H1 (cell line): Measurements from ENCODE around the gene TRAF4. TPM values are rescaled to one million over a fixed set of nuclear protein-coding genes. Genes with fewer than 3 reads are reported as not detected.

Experiments used
- CTCF ChIA-PET: fragments of 300-600 bp; sonication (Branson Sonifier 250); formaldehyde crosslinking; loops from one replicate; lab custom pipeline; 2021; ENCODE audit not compliant: partially characterized antibody; lab: Charles Lee
- POLR2A ChIA-PET: fragments of 300-600 bp; sonication (Branson Sonifier 250); formaldehyde crosslinking; loops from one replicate; lab custom pipeline; 2021; ENCODE audit warnings: inconsistent platforms; ENCODE audit not compliant: partially characterized antibody; lab: Charles Lee
- DNase-seq, 2 experiments: peaks; one replicate each; pipeline versions ENCODE4 v3.0.0 to v3.0.0-alpha.2; 2010 to 2022; ENCODE audit warnings: low spot score in 2 of 2, low read depth in 1 of 2, mixed read lengths in 1 of 2
- FAIRE-seq: peaks from 2 replicates; lab custom pipeline; 2011; peaks lifted over from hg19 to GRCh38; lab: Jason Lieb, UNC
- H2AFZ ChIP-seq: 2 replicates; pipeline ENCODE4 v1.8.1; 2012; ENCODE audit warnings: low read length, inconsistent platforms
- H2AK5ac ChIP-seq: 2 replicates; pipeline ENCODE4 v1.6.1; 2013; ENCODE audit warnings: low read depth, low read length
- H2BK120ac ChIP-seq: replicated peaks from 2 replicates; pipeline ENCODE3; 2013; ENCODE audit warnings: low read depth, low read length, inconsistent platforms
- H2BK12ac ChIP-seq: 2 replicates; pipeline ENCODE4 v1.6.1; 2013; ENCODE audit warnings: low read depth, low read length
- H2BK15ac ChIP-seq: 2 replicates; pipeline ENCODE4 v1.6.1; 2013; ENCODE audit warnings: low read length
- H2BK20ac ChIP-seq: 2 replicates; pipeline ENCODE4 v1.6.1; 2013; ENCODE audit warnings: low read length
- H2BK5ac ChIP-seq: 2 replicates; pipeline ENCODE4 v1.6.1; 2013; ENCODE audit warnings: low read depth, low read length
- H3K14ac ChIP-seq: 2 replicates; pipeline ENCODE4 v1.6.1; 2013; ENCODE audit warnings: inconsistent platforms; ENCODE audit not compliant: insufficient read length
- H3K18ac ChIP-seq: 2 replicates; pipeline ENCODE4 v1.6.1; 2013; ENCODE audit warnings: low read length; ENCODE audit errors: extremely low read depth
- H3K23ac ChIP-seq: 2 replicates; pipeline ENCODE4 v1.6.1; 2013; ENCODE audit warnings: inconsistent platforms; ENCODE audit not compliant: insufficient read length
- H3K23me2 ChIP-seq: 2 replicates; pipeline ENCODE4 v1.6.1; 2013; ENCODE audit warnings: low read depth, low read length
- H3K27ac ChIP-seq: 2 replicates; pipeline ENCODE4 v1.6.1; 2011; ENCODE audit warnings: low read depth, low read length, inconsistent platforms
- H3K27me3 ChIP-seq, 4 experiments: replicated peaks in 1 of 4; 1 replicate in 1 of 4; 2 replicates in 3 of 4; pipeline versions ENCODE4 v1.6.1 to v1.8.1; 2011 to 2013; ENCODE audit warnings: low read length in 3 of 4, mild to moderate bottlenecking in 3 of 4, inconsistent platforms in 2 of 4, mixed read lengths in 2 of 4, moderate library complexity in 1 of 4; ENCODE audit not compliant: control insufficient read depth in 3 of 4, insufficient read depth in 3 of 4; ENCODE audit errors: extremely low read depth in 1 of 4
- H3K36me3 ChIP-seq, 4 experiments: 2 replicates each; pipeline versions ENCODE4 v1.6.1 to v1.8.1; 2011 to 2013; ENCODE audit warnings: mild to moderate bottlenecking in 4 of 4, low read length in 3 of 4, moderate library complexity in 2 of 4, control low read depth in 1 of 4, inconsistent platforms in 1 of 4; ENCODE audit not compliant: insufficient read depth in 4 of 4, control insufficient read depth in 2 of 4
- H3K4ac ChIP-seq: replicated peaks from 2 replicates; pipeline ENCODE3; 2013; ENCODE audit warnings: low read length, low read depth, mixed read lengths, inconsistent platforms; ENCODE audit not compliant: insufficient read length
- H3K4me1 ChIP-seq, 4 experiments: replicated peaks in 1 of 4; 1 replicate in 1 of 4; 2 replicates in 3 of 4; pipeline versions ENCODE4 v1.6.1 to v1.8.1; 2011 to 2013; ENCODE audit warnings: low read length in 3 of 4, inconsistent platforms in 2 of 4, mixed read lengths in 1 of 4; ENCODE audit not compliant: insufficient read depth in 4 of 4, control insufficient read depth in 3 of 4
- H3K4me2 ChIP-seq, 2 experiments: 2 replicates each; pipeline versions ENCODE4 v1.6.1 to v1.8.1; 2011 to 2013; ENCODE audit warnings: low read depth in 2 of 2, low read length in 2 of 2, control low read depth in 1 of 2, inconsistent platforms in 1 of 2, mild to moderate bottlenecking in 1 of 2; ENCODE audit not compliant: insufficient read depth in 1 of 2
- H3K4me3 ChIP-seq, 4 experiments: fragments of 200-600, 300-600 bp in 1 of 4; sonication (generic), shearing (Covaris generic), sonication (Bioruptor Twin) in 1 of 4; 2 replicates each; pipeline versions ENCODE4 v1.5.1 to v1.8.1; 2011 to 2016; ENCODE audit warnings: low read length in 4 of 4, low read depth in 3 of 4, control low read depth in 2 of 4, inconsistent platforms in 2 of 4, mild to moderate bottlenecking in 2 of 4, mixed read lengths in 1 of 4, moderate library complexity in 1 of 4; ENCODE audit not compliant: insufficient read depth in 2 of 4; ENCODE audit errors: extremely low read depth in 1 of 4
- H3K56ac ChIP-seq: replicated peaks from 2 replicates; pipeline ENCODE3; 2013; ENCODE audit warnings: low read depth, mild to moderate bottlenecking, mixed read lengths, low read length, inconsistent platforms; ENCODE audit not compliant: insufficient read length
- H3K79me1 ChIP-seq: 2 replicates; pipeline ENCODE4 v1.6.1; 2013; ENCODE audit warnings: low read depth, low read length, control low read depth
- H3K79me2 ChIP-seq, 2 experiments: 2 replicates each; pipeline versions ENCODE4 v1.6.1 to v1.8.1; 2012 to 2013; ENCODE audit warnings: low read length in 2 of 2, mild to moderate bottlenecking in 2 of 2, inconsistent platforms in 1 of 2; ENCODE audit not compliant: insufficient read depth in 2 of 2, control insufficient read depth in 1 of 2
- H3K9ac ChIP-seq, 4 experiments: replicated peaks in 1 of 4; 1 replicate in 1 of 4; 2 replicates in 3 of 4; pipeline versions ENCODE4 v1.6.1 to v1.8.1; 2011 to 2013; ENCODE audit warnings: low read depth in 3 of 4, low read length in 3 of 4, control low read depth in 2 of 4, mild to moderate bottlenecking in 2 of 4, moderate library complexity in 2 of 4, inconsistent platforms in 1 of 4; ENCODE audit errors: extremely low read depth in 1 of 4
- H3K9me3 ChIP-seq, 2 experiments: 2 replicates each; pipeline versions ENCODE4 v1.6.1 to v1.8.1; 2012 to 2013; ENCODE audit warnings: mild to moderate bottlenecking in 2 of 2, moderate library complexity in 2 of 2, control low read depth in 1 of 2, inconsistent platforms in 1 of 2, low read depth in 1 of 2, low read length in 1 of 2, mixed read lengths in 1 of 2; ENCODE audit not compliant: insufficient read depth in 2 of 2
- H4K20me1 ChIP-seq, 2 experiments: replicated peaks in 1 of 2; 2 replicates each; pipeline versions ENCODE3 to v1.8.1; 2011 to 2013; ENCODE audit warnings: inconsistent platforms in 2 of 2, low read length in 2 of 2, mild to moderate bottlenecking in 1 of 2; ENCODE audit not compliant: insufficient read depth in 2 of 2, control insufficient read depth in 1 of 2
- H4K5ac ChIP-seq: 2 replicates; pipeline ENCODE4 v1.6.1; 2013; ENCODE audit warnings: low read length, low read depth, mixed read lengths, inconsistent platforms; ENCODE audit not compliant: insufficient read length
- H4K8ac ChIP-seq: 2 replicates; pipeline ENCODE4 v1.8.0; 2013; ENCODE audit warnings: mild to moderate bottlenecking, moderate library complexity, low read length, inconsistent platforms; ENCODE audit not compliant: insufficient read depth; ENCODE audit errors: extremely low read depth
- H4K91ac ChIP-seq: replicated peaks from 2 replicates; pipeline ENCODE3; 2013; ENCODE audit warnings: low read length, mixed read lengths, inconsistent platforms; ENCODE audit not compliant: insufficient read length
- CEBPB ChIP-seq: IDR thresholded peaks from 2 replicates; pipeline ENCODE4 v1.6.1; 2012; ENCODE audit warnings: low read depth, low read length
- POLR2A ChIP-seq, 2 experiments: IDR thresholded peaks; 1 replicate in 1 of 2; 2 replicates in 1 of 2; pipeline ENCODE4 v1.6.1; 2011; ENCODE audit warnings: low read depth in 2 of 2, low read length in 2 of 2, mild to moderate bottlenecking in 2 of 2; ENCODE audit errors: control extremely low read depth in 1 of 2
- POLR2AphosphoS5 ChIP-seq: IDR thresholded peaks from 2 replicates; pipeline ENCODE4 v1.6.1; 2011; ENCODE audit warnings: low read depth, low read length
- WGBS, 2 experiments: shearing (Covaris generic) in 1 of 2; methylation state at CpG; one replicate each; pipeline versions ENCODE4 v1.1.6 to v1.1.7; 2013 to 2015; ENCODE audit warnings: low lambda C conversion rate in 2 of 2, mixed read lengths in 2 of 2, inconsistent platforms in 1 of 2, low coverage in 1 of 2, missing lambda C conversion rate in 1 of 2; ENCODE audit not compliant: insufficient replicate concordance in 2 of 2, insufficient coverage in 1 of 2, insufficient read length in 1 of 2; ENCODE audit errors: extremely low coverage in 1 of 2, missing lambda C conversion rate in 1 of 2; 5-methylcytosine and 5-hydroxymethylcytosine counted together
- polyA plus RNA-seq, 7 experiments: library from polyadenylated mRNA; depleted of rRNA in 3 of 7; stranded (reverse) in 5 of 7; unstranded in 2 of 7; fragments of >200 nt in 5 of 7; fragments of 200-250 nt in 2 of 7; gene quantifications; 1 replicate in 5 of 7; 2 replicates in 1 of 7; 4 replicates in 1 of 7; pipeline versions ENCODE4 v1.2.1 to v1.2.3, GENCODE V29; 2011 to 2013; ENCODE audit warnings: missing spikeins in 2 of 7, mixed read lengths in 2 of 7
- total RNA-seq: library from RNA; stranded (reverse); fragmentation: NEBNext Ultra II Directional; extraction: Animal tissue kit (Norgen Biotek cat#: 25700); gene quantifications from 2 replicates; pipeline ENCODE4 v1.2.1, GENCODE V29; 2021

TRAF4 gene
- total and polyA plus RNA-seq, 2 of the 8 experiments (the other 6 are each of a cell fraction or from before 2014, with no cell fraction given) = 167 to 170 TPM

DNA sequence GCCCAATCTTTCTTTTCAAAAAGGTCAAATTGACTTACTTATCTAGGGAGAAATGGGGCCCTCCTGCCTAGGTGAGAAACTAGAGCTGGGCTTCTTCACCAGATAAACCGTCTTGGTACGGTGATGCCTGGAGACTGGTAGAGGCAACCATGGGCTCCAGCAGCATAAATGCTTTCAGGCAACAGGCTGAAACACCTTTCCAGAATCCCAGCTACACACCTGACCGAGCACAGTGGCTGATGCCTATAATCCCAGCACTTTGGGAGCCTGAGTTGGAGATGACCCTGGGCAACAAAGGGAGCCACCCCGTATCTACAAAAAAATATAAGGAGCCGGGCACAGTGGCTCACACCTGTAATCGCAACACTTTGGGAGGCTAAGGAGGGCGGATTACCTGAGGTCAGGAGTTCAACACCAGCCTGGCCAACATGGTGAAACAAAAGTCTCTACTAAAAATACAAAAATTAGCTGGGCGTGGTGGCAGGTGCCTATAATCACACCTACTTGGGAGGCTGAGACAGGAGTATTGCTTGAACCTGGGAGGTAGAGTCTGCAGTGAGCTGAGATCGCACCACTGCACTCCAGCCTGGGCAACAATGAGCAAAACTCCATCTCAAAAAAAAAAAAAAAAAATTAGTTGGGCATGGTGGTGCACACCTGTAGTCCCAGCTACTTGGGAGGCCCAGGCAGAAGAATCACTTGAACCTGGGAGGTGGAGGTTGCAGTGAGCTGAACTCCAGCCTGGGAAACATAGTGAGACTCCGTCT lies 8.0 kb downstream of the TRAF4 start:
- ChIA-PET CTCF (interaction anchor here (0.6 to 11.7 kb wide), 18 partner anchors 9 to 155 kb away, joined by 3 to 316 read pairs (median 4); partner anchors contain the start of genes FLOT2, NEK8, RPL23A and TLCD1), POLR2A (interaction anchor here (0.6 to 15.3 kb wide), 22 partner anchors 9 to 198 kb away, joined by 3 to 813 read pairs (median 5); partner anchors contain the start of genes FAM222B, FLOT2, NEK8 and PROCA1)
- Histone ChIP-seq H4K8ac (no peak overlapping the region), H3K27me3 (no peaks in the 10 kb centered on the region), H2BK12ac (no peak overlapping the region), H2BK20ac (no peak overlapping the region), H2AFZ (no peak overlapping the region), H3K36me3 (peaks cover 30 to 49% (median 33%) of the 10 kb centered on the region in 4 experiments), H2AK5ac (no peak overlapping the region), H4K91ac (no peak overlapping the region), H3K23ac (no peak overlapping the region), H3K56ac (no peak overlapping the region), H2BK5ac (no peak overlapping the region), H3K23me2 (no peaks in the 10 kb centered on the region), H3K18ac (no peak overlapping the region), H3K79me2 (peaks cover 0 to 19% of the 10 kb centered on the region in 2 experiments; a peak in 1 of 4 replicates), H3K9ac (no peak overlapping the region), H3K14ac (no peak overlapping the region), H2BK15ac (no peak overlapping the region), H3K4me3 (no peak overlapping the region), H3K4me1 (peaks cover 0 to 16% (median 11%) of the 10 kb centered on the region in 4 experiments; a peak in 6 of 7 replicates), H3K27ac (no peak overlapping the region), H2BK120ac (no peak overlapping the region), H4K20me1 (peaks cover 19 to 23% of the 10 kb centered on the region in 2 experiments), H3K4ac (no peak overlapping the region), H3K9me3 (no peaks in the 10 kb centered on the region), H3K4me2 (no peak overlapping the region), H4K5ac (no peak overlapping the region), H3K79me1 (peaks cover 2% of the 10 kb centered on the region)
- DNase-seq = no peak
- no peak for FAIRE-seq
- WGBS, 2 experiments = 92% methylated on average over 10 of the region's 10 CpGs; no CpG with 5 or more reads in 1 of the 2 experiments
- TF ChIP-seq POLR2A (IDR thresholded peaks at IDR 0.05; ENCODE audit: control extremely low read depth in 1 of 2, low read depth in 2 of 2, low read length in 2 of 2) (peak; percentile 30 to 68), POLR2AphosphoS5 (peak; percentile 60), CEBPB (no peak)
